Measurements from ENCODE around the gene ANKS6.

DNA sequence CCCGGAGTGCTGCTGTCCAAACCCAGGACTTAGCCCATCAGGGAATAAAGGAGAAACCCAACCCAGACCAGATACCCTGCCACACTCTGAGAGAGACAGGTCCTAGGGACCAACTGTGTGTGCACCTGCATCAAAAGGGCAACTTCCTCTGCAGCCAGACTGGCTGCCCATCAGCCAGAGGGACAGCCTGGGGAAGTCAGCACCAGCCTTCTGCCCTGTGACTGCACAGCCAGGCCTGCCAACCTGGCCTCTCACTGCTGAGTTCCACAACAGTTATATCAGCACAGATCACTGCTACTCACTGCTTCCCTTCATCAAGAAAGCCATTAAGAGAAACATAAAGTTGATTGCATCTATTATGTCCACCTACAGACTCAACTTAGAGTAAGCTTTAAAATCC is 105.7 kb downstream of the ANKS6 start:
- no peak for TF ChIP-seq EZH2phosphoT487 (IDR thresholded peaks at IDR 0.05; ENCODE audit: borderline replicate concordance, low read length)
- TF ChIP-seq, protein P1, sequence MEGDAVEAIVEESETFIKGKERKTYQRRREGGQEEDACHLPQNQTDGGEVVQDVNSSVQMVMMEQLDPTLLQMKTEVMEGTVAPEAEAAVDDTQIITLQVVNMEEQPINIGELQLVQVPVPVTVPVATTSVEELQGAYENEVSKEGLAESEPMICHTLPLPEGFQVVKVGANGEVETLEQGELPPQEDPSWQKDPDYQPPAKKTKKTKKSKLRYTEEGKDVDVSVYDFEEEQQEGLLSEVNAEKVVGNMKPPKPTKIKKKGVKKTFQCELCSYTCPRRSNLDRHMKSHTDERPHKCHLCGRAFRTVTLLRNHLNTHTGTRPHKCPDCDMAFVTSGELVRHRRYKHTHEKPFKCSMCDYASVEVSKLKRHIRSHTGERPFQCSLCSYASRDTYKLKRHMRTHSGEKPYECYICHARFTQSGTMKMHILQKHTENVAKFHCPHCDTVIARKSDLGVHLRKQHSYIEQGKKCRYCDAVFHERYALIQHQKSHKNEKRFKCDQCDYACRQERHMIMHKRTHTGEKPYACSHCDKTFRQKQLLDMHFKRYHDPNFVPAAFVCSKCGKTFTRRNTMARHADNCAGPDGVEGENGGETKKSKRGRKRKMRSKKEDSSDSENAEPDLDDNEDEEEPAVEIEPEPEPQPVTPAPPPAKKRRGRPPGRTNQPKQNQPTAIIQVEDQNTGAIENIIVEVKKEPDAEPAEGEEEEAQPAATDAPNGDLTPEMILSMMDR (IDR thresholded peaks at IDR 0.05; ENCODE audit: low read depth, low read length, poor library complexity, severe bottlenecking): no peak
